ENCODE results near the gene RAB12.
"Not testable (repeated sequence)": the region's sequence is repeated elsewhere in the genome, so short reads cannot be mapped to it uniquely, and the experiment has no call there.

RAB12 gene

GRCh38 chr18:8614875-8615274 is 5.6 kb downstream of the RAB12 start:
- no peak for DNase-seq

GRCh38 chr18:8615397-8616027 is 6.3 kb downstream of the RAB12 start:
- peak; percentile 58 for DNase-seq

- DNase-seq, result no peak
Measured at GRCh38 chr18:8616028-8616401, 6.8 kb downstream of the RAB12 start.

GRCh38 chr18:8617907-8618306 is 8.7 kb downstream of the RAB12 start:
- DNase-seq, result no peak

- no peak for DNase-seq
Measured at GRCh38 chr18:8619041-8619440, 9.8 kb downstream of the RAB12 start.

GRCh38 chr18:8619835-8620577 is 10.8 kb downstream of the RAB12 start:
- DNase-seq, result no peak

GRCh38 chr18:8620845-8621244 is 11.6 kb downstream of the RAB12 start:
- DNase-seq, result no peak

- DNase-seq, result not testable (repeated sequence)
Measured at GRCh38 chr18:8622625-8623024, 13.4 kb downstream of the RAB12 start.

- DNase-seq, result no peak
Measured at GRCh38 chr18:8623549-8624106, 14.4 kb downstream of the RAB12 start.

- no peak for DNase-seq
Measured at GRCh38 chr18:8625461-8626092, 16.3 kb downstream of the RAB12 start.

- DNase-seq, result no peak
Measured at GRCh38 chr18:8626414-8627106, 17.3 kb downstream of the RAB12 start.

- DNase-seq, result no peak
Measured at GRCh38 chr18:8627107-8627472, 17.9 kb downstream of the RAB12 start.

- no peak for DNase-seq
Measured at GRCh38 chr18:8627540-8627939, 18.3 kb downstream of the RAB12 start.

- no peak for DNase-seq
Measured at GRCh38 chr18:8629602-8630001, 20.4 kb downstream of the RAB12 start.

GRCh38 chr18:8630546-8630945 is 21.3 kb downstream of the RAB12 start:
- DNase-seq, result no peak

GRCh38 chr18:8631265-8631664 is 22.0 kb downstream of the RAB12 start:
- DNase-seq, result no peak

GRCh38 chr18:8632386-8632785 is 23.1 kb downstream of the RAB12 start:
- DNase-seq, result no peak

GRCh38 chr18:8634508-8634907 is 25.3 kb downstream of the RAB12 start:
- no peak for DNase-seq

- no peak for DNase-seq
Measured at GRCh38 chr18:8635087-8635486, 25.9 kb downstream of the RAB12 start.

GRCh38 chr18:8639762-8640161 is 30.5 kb downstream of the RAB12 start:
- DNase-seq, result no peak

GRCh38 chr18:8643326-8643878 is 34.2 kb downstream of the RAB12 start:
- no peak for DNase-seq

GRCh38 chr18:8647359-8647758 is 38.1 kb downstream of the RAB12 start:
- DNase-seq, result not testable (repeated sequence)

All from GF-D8 (cell line).